ENCODE results near the gene MBTPS1.

DNA sequence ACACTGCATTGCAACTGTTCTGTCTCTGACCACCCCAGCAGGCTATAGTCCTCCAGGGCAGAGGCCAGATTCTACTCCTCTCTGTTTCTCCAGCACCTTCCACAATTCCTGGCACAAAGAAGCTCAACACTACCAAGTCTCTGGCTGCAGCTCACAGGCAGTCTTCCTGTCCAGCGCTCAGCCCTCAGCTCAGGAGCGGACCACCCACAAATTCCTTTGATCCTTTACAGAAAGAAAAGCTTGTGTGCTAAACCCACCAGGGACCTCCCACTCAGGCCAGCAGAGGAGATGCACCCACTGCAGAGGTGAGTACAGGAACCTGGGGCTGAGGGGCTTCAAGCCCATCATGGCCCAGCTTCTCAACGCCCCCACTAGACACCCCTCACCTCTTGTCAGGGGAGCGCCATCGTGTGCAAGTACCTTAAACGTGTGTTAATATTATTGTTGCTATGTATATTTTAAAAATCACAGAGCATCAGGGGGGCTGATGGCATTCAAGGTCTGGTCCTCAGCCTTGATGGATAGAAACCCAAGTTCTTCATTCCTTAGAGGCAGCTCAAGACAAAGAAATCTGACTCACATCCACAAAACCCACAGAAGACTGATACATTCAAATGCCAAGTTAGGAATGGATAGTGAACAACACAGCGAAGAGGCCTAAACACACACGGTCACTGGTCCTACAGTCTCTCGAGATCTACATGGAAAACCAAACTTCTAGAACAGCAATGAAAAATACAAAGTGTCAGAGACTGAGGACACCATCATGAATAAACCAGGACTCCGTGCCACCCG, 19.8 kb upstream of the MBTPS1 start:
- TF ChIP-seq POLR2A (IDR thresholded peaks at IDR 0.05) (no peak), CTCF (IDR thresholded peaks at IDR 0.05) (no peak)
